Body of pancreas (tissue), 4 donors: Measurements from ENCODE around the gene GNG12. TPM values are rescaled to one million over a fixed set of nuclear protein-coding genes. Genes with fewer than 3 reads are reported as not detected.

Source experiments
- ATAC-seq: fragments of 150-250 bp; one replicate; pipeline ENCODE4 v1.9.1; 2016
- DNase-seq, 4 donors: peaks; one replicate each; pipeline ENCODE4 v3.0.0-alpha.2; 2019
- H3K27ac ChIP-seq, 4 donors: fragments of 200-600 bp; sonication (generic); 1 replicate in 3 of 4; 2 replicates in 1 of 4; pipeline versions ENCODE4 v1.5.1 to v1.6.1; 2016 to 2019; ENCODE audit warnings: mild to moderate bottlenecking in 1 of 4, mixed read lengths in 1 of 4, moderate library complexity in 1 of 4
- H3K27me3 ChIP-seq, 2 donors: fragments of 200-600 bp; sonication (generic); one replicate each; pipeline ENCODE4 v1.6.0; 2016; ENCODE audit warnings: mild to moderate bottlenecking in 1 of 2
- H3K36me3 ChIP-seq, 2 donors: fragments of 200-600 bp; sonication (generic); replicated peaks in 1 of 2; 2 replicates each; pipeline ENCODE4 v1.5.1; 2016; ENCODE audit warnings: low read depth in 2 of 2; ENCODE audit not compliant: insufficient read depth in 1 of 2
- H3K4me1 ChIP-seq: fragments of 200-600 bp; sonication (generic); one replicate; pipeline ENCODE4 v1.6.0; 2016
- H3K4me3 ChIP-seq, 2 donors: fragments of 200-600 bp; sonication (generic); 1 replicate in 1 of 2; 2 replicates in 1 of 2; pipeline ENCODE4 v1.5.1; 2016 to 2019
- H3K9me3 ChIP-seq, 3 donors: fragments of 200-600 bp; sonication (generic); 1 replicate in 2 of 3; 2 replicates in 1 of 3; pipeline ENCODE4 v1.5.1; 2016
- POLR2A ChIP-seq, 3 donors: fragments of 450-650 bp; IDR thresholded peaks; one replicate each; pipeline ENCODE4 v1.6.1; 2016; ENCODE audit warnings: antibody characterized with exemption in 3 of 3, mild to moderate bottlenecking in 2 of 3
- WGBS, 2 donors: methylation state at CpG; one replicate each; pipeline ENCODE4 v1.1.5; 2017; 5-methylcytosine and 5-hydroxymethylcytosine counted together
- intact Hi-C: fragments of 100-400 bp; cut with DNase I; formaldehyde crosslinking; loops from one replicate; pipeline ENCODE4 v1.15.1; 2023
- total RNA-seq, 2 donors: library from RNA; depleted of rRNA; stranded (reverse); fragments of >200 nt; gene quantifications; one replicate each; pipeline ENCODE4 v1.1.0, GENCODE V29; 2016
- TF ChIP-seq, protein P1 (sequence below), 7 experiments: fragments of 450-650 bp in 4 of 7; fragments of 200-600 bp in 3 of 7; sonication (generic) in 3 of 7; IDR thresholded peaks; one replicate each; pipeline ENCODE4 v1.5.1; 2016 to 2019; ENCODE audit warnings: antibody characterized with exemption in 7 of 7

The GNG12 gene
- total RNA-seq, 2 donors from 2014 or later = 26.4 to 42.3 TPM

DNA sequence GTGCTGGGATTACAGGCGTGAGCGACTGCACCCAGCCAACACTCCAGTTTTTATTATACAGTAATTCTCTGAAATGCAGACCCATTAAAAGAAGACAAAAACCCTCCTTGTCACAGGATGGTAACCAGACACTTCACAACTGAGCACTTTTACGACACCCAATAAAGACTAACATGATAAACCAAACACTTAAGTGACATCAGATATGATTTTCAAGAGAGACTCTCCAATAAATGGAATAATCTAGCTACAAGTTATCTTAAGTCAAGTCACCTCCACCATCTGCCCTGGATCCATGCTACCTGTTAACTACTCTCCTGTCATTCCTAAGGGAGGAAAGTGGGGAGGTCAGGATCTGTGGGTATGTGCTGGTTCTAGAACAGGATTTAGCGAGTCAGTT is 5.6 kb downstream of the GNG12 start:
- WGBS, 2 donors = 93 to 97% methylated on average over 4 of the region's 4 CpGs
- intact Hi-C loops = no loop called here
- ATAC-seq = no peak

DNA sequence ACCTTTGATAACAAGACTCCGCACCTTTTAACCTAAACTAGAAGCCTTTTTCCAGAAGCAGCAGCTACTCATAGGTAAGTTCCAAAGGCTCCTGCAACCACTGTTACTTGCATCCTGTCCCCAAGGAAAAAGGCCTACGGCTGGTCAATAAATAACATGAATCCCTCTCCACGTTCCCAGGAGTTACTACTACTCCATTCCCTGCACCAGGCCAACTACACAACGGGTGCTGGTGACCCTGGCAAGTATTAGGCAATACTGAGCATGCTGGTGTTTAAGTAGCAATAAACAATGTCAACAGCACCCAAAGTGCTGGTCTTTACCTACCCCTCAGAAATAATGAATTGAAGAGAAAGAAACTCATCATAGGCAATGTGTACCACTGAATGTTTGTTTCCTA is 7.7 kb downstream of the GNG12 start:
- intact Hi-C loops = no loop called here
- peaks cover 17% of the 10 kb centered on the region for H3K4me1 ChIP-seq
- WGBS, 2 donors = 45 to 75% methylated on average over 4 of the region's 4 CpGs
- DNase-seq (no peak), ATAC-seq (no peak)
- no peak overlapping the region for H3K27ac ChIP-seq
- TF ChIP-seq, protein P1, sequence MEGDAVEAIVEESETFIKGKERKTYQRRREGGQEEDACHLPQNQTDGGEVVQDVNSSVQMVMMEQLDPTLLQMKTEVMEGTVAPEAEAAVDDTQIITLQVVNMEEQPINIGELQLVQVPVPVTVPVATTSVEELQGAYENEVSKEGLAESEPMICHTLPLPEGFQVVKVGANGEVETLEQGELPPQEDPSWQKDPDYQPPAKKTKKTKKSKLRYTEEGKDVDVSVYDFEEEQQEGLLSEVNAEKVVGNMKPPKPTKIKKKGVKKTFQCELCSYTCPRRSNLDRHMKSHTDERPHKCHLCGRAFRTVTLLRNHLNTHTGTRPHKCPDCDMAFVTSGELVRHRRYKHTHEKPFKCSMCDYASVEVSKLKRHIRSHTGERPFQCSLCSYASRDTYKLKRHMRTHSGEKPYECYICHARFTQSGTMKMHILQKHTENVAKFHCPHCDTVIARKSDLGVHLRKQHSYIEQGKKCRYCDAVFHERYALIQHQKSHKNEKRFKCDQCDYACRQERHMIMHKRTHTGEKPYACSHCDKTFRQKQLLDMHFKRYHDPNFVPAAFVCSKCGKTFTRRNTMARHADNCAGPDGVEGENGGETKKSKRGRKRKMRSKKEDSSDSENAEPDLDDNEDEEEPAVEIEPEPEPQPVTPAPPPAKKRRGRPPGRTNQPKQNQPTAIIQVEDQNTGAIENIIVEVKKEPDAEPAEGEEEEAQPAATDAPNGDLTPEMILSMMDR (IDR thresholded peaks at IDR 0.05) = no peak
- no peak for TF ChIP-seq POLR2A (IDR thresholded peaks at IDR 0.05)
- no peak overlapping the region for H3K4me3 ChIP-seq
- no peaks in the 10 kb centered on the region for H3K27me3 ChIP-seq
- H3K9me3 ChIP-seq = no peaks in the 10 kb centered on the region
- H3K36me3 ChIP-seq = no peaks in the 10 kb centered on the region

More for the DNA sequence above, 5.6 kb downstream of the GNG12 start:
- H3K27me3 ChIP-seq = no peaks in the 10 kb centered on the region
- DNase-seq = no peak
- H3K36me3 ChIP-seq = no peaks in the 10 kb centered on the region
- H3K4me1 ChIP-seq = peaks cover 26% of the 10 kb centered on the region
- H3K9me3 ChIP-seq = no peaks in the 10 kb centered on the region
- H3K4me3 ChIP-seq = no peak overlapping the region
- TF ChIP-seq POLR2A (IDR thresholded peaks at IDR 0.05) = no peak
- TF ChIP-seq, protein P1 (IDR thresholded peaks at IDR 0.05) = no peak
- H3K27ac ChIP-seq = no peak overlapping the region

DNA sequence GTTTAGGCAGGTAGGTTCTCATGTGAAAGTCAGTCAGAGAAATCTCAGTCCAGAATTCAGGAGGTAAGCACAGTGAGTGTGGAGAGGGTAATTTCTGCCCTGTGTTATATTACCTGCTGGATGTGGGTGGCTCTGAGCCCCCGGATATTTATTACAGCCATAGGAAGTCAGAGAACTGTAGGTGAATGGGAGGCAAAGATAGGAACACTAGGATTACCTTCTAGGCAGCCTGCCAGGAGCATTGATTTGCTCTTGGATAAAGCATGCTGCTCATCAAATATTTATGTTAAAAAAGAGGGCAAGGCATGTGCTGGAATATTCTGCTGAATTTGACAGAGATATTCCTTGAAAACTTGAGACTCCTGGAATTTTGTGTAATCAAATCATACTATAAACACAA is 8.5 kb downstream of the GNG12 start:
- ATAC-seq (no peak), DNase-seq (no peak)
- intact Hi-C loops = no loop called here

DNA sequence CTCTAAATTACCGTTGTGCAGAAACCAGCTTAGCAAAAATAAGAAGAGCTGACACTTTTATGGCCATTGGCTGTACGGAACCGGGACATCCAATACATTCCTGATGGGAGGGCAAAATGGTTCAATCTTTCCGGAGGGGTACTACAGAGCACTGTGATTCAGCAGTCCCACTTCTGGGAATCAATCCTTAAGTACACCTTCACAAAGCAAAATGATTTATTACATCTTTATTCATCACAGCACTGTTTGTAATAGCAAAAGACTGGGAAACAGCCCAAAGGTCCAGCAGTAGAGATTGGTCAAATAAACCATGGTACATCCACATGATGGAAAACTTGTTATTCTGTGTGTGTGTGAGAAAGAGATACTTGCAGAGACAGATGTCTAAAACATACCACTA is 9.7 kb downstream of the GNG12 start:
- intact Hi-C loops = no loop called here
- H3K9me3 ChIP-seq = no peaks in the 10 kb centered on the region
- 65 to 80% methylated on average over 4 of the region's 4 CpGs for WGBS, 2 donors
- no peak overlapping the region for H3K27ac ChIP-seq
- H3K4me3 ChIP-seq = no peak overlapping the region
- ATAC-seq = no peak
- no peaks in the 10 kb centered on the region for H3K27me3 ChIP-seq
- TF ChIP-seq, protein P1 (IDR thresholded peaks at IDR 0.05) = no peak
- TF ChIP-seq POLR2A (IDR thresholded peaks at IDR 0.05) = no peak
- no peaks in the 10 kb centered on the region for H3K36me3 ChIP-seq
- no peak for DNase-seq
- H3K4me1 ChIP-seq = peaks cover 12% of the 10 kb centered on the region

More for the DNA sequence above, 8.5 kb downstream of the GNG12 start:
- H3K27me3 ChIP-seq = no peaks in the 10 kb centered on the region
- TF ChIP-seq, protein P1 (IDR thresholded peaks at IDR 0.05) = no peak
- TF ChIP-seq POLR2A (IDR thresholded peaks at IDR 0.05) = no peak
- no peaks in the 10 kb centered on the region for H3K36me3 ChIP-seq
- H3K4me1 ChIP-seq = peaks cover 9% of the 10 kb centered on the region
- no peak overlapping the region for H3K4me3 ChIP-seq
- no peak overlapping the region for H3K27ac ChIP-seq
- WGBS, 2 donors = 45 to 68% methylated on average over 1 of the region's 1 CpG
- H3K9me3 ChIP-seq = no peaks in the 10 kb centered on the region

DNA sequence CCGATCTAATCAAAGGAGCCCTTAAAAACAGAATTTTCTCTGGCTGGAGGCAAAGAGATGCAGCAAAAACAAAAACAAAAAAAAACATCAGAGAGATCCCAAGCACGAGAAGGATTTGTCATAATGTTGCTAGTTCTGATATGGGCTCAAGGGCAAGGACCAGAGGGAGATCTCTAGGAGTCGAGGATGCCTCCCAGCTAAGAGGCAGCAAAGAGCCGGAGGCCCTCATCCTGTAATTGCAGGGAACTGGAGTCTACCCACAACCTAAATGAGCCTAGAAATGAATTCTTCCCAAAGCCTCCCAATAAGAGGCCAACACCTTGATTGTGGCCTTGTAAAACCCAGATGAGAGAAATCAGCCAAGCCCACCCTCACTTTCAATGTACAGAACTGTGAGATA is 12.0 kb downstream of the GNG12 start:
- no peak for ATAC-seq
- DNase-seq = no peak
- Histone ChIP-seq H3K4me1 (peaks cover 12% of the 10 kb centered on the region), H3K9me3 (no peaks in the 10 kb centered on the region), H3K36me3 (no peaks in the 10 kb centered on the region), H3K27ac (no peak overlapping the region), H3K4me3 (no peak overlapping the region), H3K27me3 (no peaks in the 10 kb centered on the region)
- WGBS, 2 donors = 76 to 82% methylated on average over 4 of the region's 4 CpGs
- TF ChIP-seq POLR2A (IDR thresholded peaks at IDR 0.05) = no peak
- TF ChIP-seq, protein P1 (IDR thresholded peaks at IDR 0.05) = no peak
- intact Hi-C loops = no loop called here
